KMS-11 (cell line): Measurements from ENCODE around the gene SDK2.

Experiments used
- H2AFZ ChIP-seq: fragments of 200-600 bp; sonication (generic); 2 replicates; pipeline ENCODE4 v1.6.1; 2016; ENCODE audit warnings: antibody characterized with exemption, mixed run types, low read depth
- H3K27ac ChIP-seq: fragments of 200-600 bp; sonication (generic); 2 replicates; pipeline ENCODE4 v1.6.1; 2016; ENCODE audit warnings: mild to moderate bottlenecking, mixed run types
- H3K27me3 ChIP-seq: fragments of 200-600 bp; sonication (generic); 2 replicates; pipeline ENCODE4 v1.6.1; 2017; ENCODE audit warnings: mild to moderate bottlenecking, low read depth, mixed run types, moderate library complexity; ENCODE audit not compliant: insufficient read depth
- H3K36me3 ChIP-seq: fragments of 200-600 bp; sonication (generic); 2 replicates; pipeline ENCODE4 v1.6.1; 2017; ENCODE audit warnings: mild to moderate bottlenecking, mixed run types; ENCODE audit not compliant: insufficient read depth
- H3K4me1 ChIP-seq: fragments of 200-600 bp; sonication (generic); 2 replicates; pipeline ENCODE4 v1.6.1; 2016; ENCODE audit warnings: mild to moderate bottlenecking, low read depth, mixed run types; ENCODE audit not compliant: poor library complexity, severe bottlenecking
- H3K4me2 ChIP-seq: fragments of 200-600 bp; sonication (generic); 2 replicates; pipeline ENCODE4 v1.7.0; 2016; ENCODE audit warnings: mild to moderate bottlenecking, mixed run types
- H3K4me3 ChIP-seq: fragments of 200-600 bp; sonication (generic); IDR thresholded peaks from 2 replicates; pipeline ENCODE4 v1.6.1; 2017; ENCODE audit warnings: low read depth, low read length, mixed read lengths; ENCODE audit not compliant: insufficient read depth
- H3K79me2 ChIP-seq: fragments of 200-600 bp; sonication (generic); 2 replicates; pipeline ENCODE4 v1.6.1; 2016; ENCODE audit warnings: low read depth, mixed run types; ENCODE audit not compliant: insufficient read depth
- H3K9ac ChIP-seq: fragments of 200-600 bp; sonication (generic); 2 replicates; pipeline ENCODE4 v1.6.1; 2016; ENCODE audit warnings: mild to moderate bottlenecking, mixed run types
- H4K20me1 ChIP-seq: fragments of 200-600 bp; sonication (generic); 2 replicates; pipeline ENCODE4 v1.6.1; 2016; ENCODE audit warnings: mild to moderate bottlenecking, mixed run types; ENCODE audit not compliant: insufficient read depth
- CTCF ChIP-seq: fragments of 200-600 bp; sonication (generic); conservative IDR thresholded peaks from 2 replicates; pipeline ENCODE4 v1.6.1; 2017; ENCODE audit warnings: low read depth, mild to moderate bottlenecking, antibody characterized with exemption, low read length, moderate library complexity, mixed read lengths

SDK2 gene

GRCh38 chr17:73621685-73622084 lies 22.6 kb downstream of the SDK2 start:
- H3K4me3 ChIP-seq = no peak overlapping the region
- peaks cover 27% of the 10 kb centered on the region for H3K27me3 ChIP-seq
- no peak overlapping the region for H3K9ac ChIP-seq
- no peaks in the 10 kb centered on the region for H3K79me2 ChIP-seq
- H3K36me3 ChIP-seq = no peaks in the 10 kb centered on the region
- H3K27ac ChIP-seq = no peak overlapping the region
- H3K4me2 ChIP-seq = no peak overlapping the region
- no peak overlapping the region for H2AFZ ChIP-seq
- no peaks in the 10 kb centered on the region for H3K4me1 ChIP-seq
- H4K20me1 ChIP-seq = no peaks in the 10 kb centered on the region
- no peak for TF ChIP-seq CTCF

GRCh38 chr17:73620414-73620813 lies 23.8 kb downstream of the SDK2 start:
- Histone ChIP-seq H3K27ac (no peak overlapping the region), H3K9ac (no peak overlapping the region), H3K4me3 (no peak overlapping the region), H3K79me2 (no peaks in the 10 kb centered on the region), H3K36me3 (no peaks in the 10 kb centered on the region), H3K4me2 (no peak overlapping the region), H3K4me1 (no peaks in the 10 kb centered on the region), H3K27me3 (peaks cover 34% of the 10 kb centered on the region), H2AFZ (no peak overlapping the region), H4K20me1 (no peaks in the 10 kb centered on the region)
- no peak for TF ChIP-seq CTCF

- Histone ChIP-seq H4K20me1 (no peaks in the 10 kb centered on the region), H3K79me2 (no peaks in the 10 kb centered on the region), H3K27ac (no peak overlapping the region), H2AFZ (no peak overlapping the region), H3K4me1 (no peaks in the 10 kb centered on the region), H3K36me3 (no peaks in the 10 kb centered on the region), H3K9ac (no peak overlapping the region), H3K27me3 (peaks cover 26% of the 10 kb centered on the region), H3K4me3 (no peak overlapping the region), H3K4me2 (no peak overlapping the region)
- TF ChIP-seq CTCF = no peak
Observed at GRCh38 chr17:73617501-73617900, 26.7 kb downstream of the SDK2 start.

- TF ChIP-seq CTCF = no peak
- Histone ChIP-seq H3K79me2 (no peaks in the 10 kb centered on the region), H4K20me1 (no peaks in the 10 kb centered on the region), H3K4me2 (no peak overlapping the region), H3K27ac (no peak overlapping the region), H3K9ac (no peak overlapping the region), H3K27me3 (peaks cover 25% of the 10 kb centered on the region), H3K4me1 (no peaks in the 10 kb centered on the region), H2AFZ (no peak overlapping the region), H3K4me3 (no peak overlapping the region), H3K36me3 (no peaks in the 10 kb centered on the region)
Observed at GRCh38 chr17:73616873-73617404, 27.3 kb downstream of the SDK2 start.
